ENCODE results near the gene TSPAN2.

Gene TSPAN2

DNA sequence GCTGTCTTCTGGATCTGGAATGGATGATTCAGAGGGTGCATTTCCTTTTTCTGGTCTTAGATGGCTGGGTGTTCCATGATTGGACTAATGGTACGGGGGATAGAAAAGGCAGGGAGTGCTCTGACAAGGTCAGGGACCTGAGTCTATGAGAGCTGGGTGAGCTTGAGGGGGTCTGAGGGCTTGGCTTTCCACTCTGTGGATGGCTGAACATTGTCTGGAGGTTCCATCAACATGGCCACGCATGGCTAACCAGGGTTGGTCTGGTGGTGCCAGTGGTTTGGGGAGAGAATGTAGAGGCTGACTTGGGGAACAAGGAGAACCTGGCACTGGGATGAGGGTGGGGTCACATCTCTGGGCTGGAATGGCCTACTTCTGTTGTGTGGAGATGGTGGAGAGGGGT is 41.5 kb upstream of the TSPAN2 start:
- Histone ChIP-seq H3K4me1 (ENCODE audit: control insufficient read depth, insufficient read depth, low read length, poor library complexity, severe bottlenecking) (no peaks in the 10 kb centered on the region), H3K9me3 (ENCODE audit: control insufficient read depth, low read length) (no peaks in the 10 kb centered on the region), H3K27ac (ENCODE audit: insufficient read depth, low read length, poor library complexity, severe bottlenecking) (no peak overlapping the region), H3K4me3 (ENCODE audit: insufficient read depth, low read depth, low read length, poor library complexity, severe bottlenecking) (no peak overlapping the region), H3K36me3 (ENCODE audit: control insufficient read depth, insufficient read depth, low read length) (no peaks in the 10 kb centered on the region), H3K27me3 (replicated peaks; ENCODE audit: control insufficient read depth, insufficient read depth, low read length, poor library complexity, severe bottlenecking) (no peaks in the 10 kb centered on the region)
- DNase-seq, result no peak

GRCh38 chr1:115129071-115129640 is 39.9 kb upstream of the TSPAN2 start:
- Histone ChIP-seq H3K4me1 (ENCODE audit: control insufficient read depth, insufficient read depth, low read length, poor library complexity, severe bottlenecking) (no peaks in the 10 kb centered on the region), H3K27ac (ENCODE audit: insufficient read depth, low read length, poor library complexity, severe bottlenecking) (no peak overlapping the region), H3K4me3 (ENCODE audit: insufficient read depth, low read depth, low read length, poor library complexity, severe bottlenecking) (no peak overlapping the region), H3K9me3 (ENCODE audit: control insufficient read depth, low read length) (no peaks in the 10 kb centered on the region), H3K36me3 (ENCODE audit: control insufficient read depth, insufficient read depth, low read length) (no peaks in the 10 kb centered on the region), H3K27me3 (replicated peaks; ENCODE audit: control insufficient read depth, insufficient read depth, low read length, poor library complexity, severe bottlenecking) (no peaks in the 10 kb centered on the region)
- no peak for DNase-seq

- H3K27me3 ChIP-seq (replicated peaks; ENCODE audit: control insufficient read depth, insufficient read depth, low read length, poor library complexity, severe bottlenecking), result peaks cover 3% of the 10 kb centered on the region
Measured at GRCh38 chr1:115127539-115127938, 38.2 kb upstream of the TSPAN2 start.

DNA sequence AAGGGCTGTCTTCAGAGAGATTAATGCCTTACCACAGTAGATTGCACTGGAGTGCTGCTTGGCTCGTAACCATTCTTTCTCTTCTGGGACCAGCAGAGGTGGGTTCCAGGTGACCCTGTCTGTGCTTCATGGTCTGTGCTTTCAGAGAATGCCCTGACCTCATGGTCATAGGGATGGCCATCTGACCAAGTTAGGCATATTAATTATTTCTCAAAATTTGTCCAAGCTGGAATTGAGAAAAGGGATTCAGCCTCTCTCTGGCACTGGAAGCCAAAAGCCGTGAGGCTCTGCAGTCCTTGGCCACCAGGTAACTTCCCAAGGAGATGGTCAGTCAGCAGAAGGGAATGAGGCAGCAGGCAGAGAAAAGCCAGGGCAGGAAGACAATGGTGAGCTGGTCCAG is 37.2 kb upstream of the TSPAN2 start:
- no peaks in the 10 kb centered on the region for H3K36me3 ChIP-seq (ENCODE audit: control insufficient read depth, insufficient read depth, low read length)
- no peaks in the 10 kb centered on the region for H3K4me1 ChIP-seq (ENCODE audit: control insufficient read depth, insufficient read depth, low read length, poor library complexity, severe bottlenecking)
- no peak overlapping the region for H3K4me3 ChIP-seq (ENCODE audit: insufficient read depth, low read depth, low read length, poor library complexity, severe bottlenecking)
- H3K27me3 ChIP-seq (replicated peaks; ENCODE audit: control insufficient read depth, insufficient read depth, low read length, poor library complexity, severe bottlenecking), result peaks cover 3% of the 10 kb centered on the region
- no peak overlapping the region for H3K27ac ChIP-seq (ENCODE audit: insufficient read depth, low read length, poor library complexity, severe bottlenecking)
- no peak for DNase-seq
- H3K9me3 ChIP-seq (ENCODE audit: control insufficient read depth, low read length), result no peaks in the 10 kb centered on the region

More at GRCh38 chr1:115127539-115127938, 38.2 kb upstream of the TSPAN2 start:
- Histone ChIP-seq H3K4me3 (ENCODE audit: insufficient read depth, low read depth, low read length, poor library complexity, severe bottlenecking) (no peak overlapping the region), H3K9me3 (ENCODE audit: control insufficient read depth, low read length) (no peaks in the 10 kb centered on the region), H3K36me3 (ENCODE audit: control insufficient read depth, insufficient read depth, low read length) (no peaks in the 10 kb centered on the region), H3K4me1 (ENCODE audit: control insufficient read depth, insufficient read depth, low read length, poor library complexity, severe bottlenecking) (no peaks in the 10 kb centered on the region), H3K27ac (ENCODE audit: insufficient read depth, low read length, poor library complexity, severe bottlenecking) (no peak overlapping the region)
- no peak for DNase-seq

DNA sequence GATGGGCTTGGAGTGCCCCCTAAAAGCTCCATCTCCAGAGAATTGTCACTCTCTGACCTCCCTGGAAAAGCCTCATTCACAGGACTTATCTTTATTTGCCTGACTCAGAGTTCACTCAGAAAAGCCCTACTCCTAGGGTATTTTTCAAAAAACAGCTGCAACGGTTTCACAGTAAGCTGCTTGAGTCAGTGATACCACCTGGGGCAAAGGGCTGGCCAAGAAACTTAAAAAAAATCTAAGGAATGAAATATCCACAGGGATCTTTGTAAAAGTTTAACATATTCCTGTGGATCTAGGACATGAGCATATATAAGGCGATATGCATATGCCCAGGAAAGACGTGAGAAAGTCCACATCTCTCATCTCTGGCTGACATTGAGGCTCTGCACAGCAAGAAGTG is 33.8 kb upstream of the TSPAN2 start:
- Histone ChIP-seq H3K36me3 (ENCODE audit: control insufficient read depth, insufficient read depth, low read length) (no peaks in the 10 kb centered on the region), H3K27me3 (replicated peaks; ENCODE audit: control insufficient read depth, insufficient read depth, low read length, poor library complexity, severe bottlenecking) (peaks cover 3% of the 10 kb centered on the region), H3K9me3 (ENCODE audit: control insufficient read depth, low read length) (no peaks in the 10 kb centered on the region), H3K27ac (ENCODE audit: insufficient read depth, low read length, poor library complexity, severe bottlenecking) (no peak overlapping the region), H3K4me3 (ENCODE audit: insufficient read depth, low read depth, low read length, poor library complexity, severe bottlenecking) (no peak overlapping the region), H3K4me1 (ENCODE audit: control insufficient read depth, insufficient read depth, low read length, poor library complexity, severe bottlenecking) (no peaks in the 10 kb centered on the region)
- DNase-seq, result no peak

GRCh38 chr1:115121793-115122192 is 32.5 kb upstream of the TSPAN2 start:
- no peaks in the 10 kb centered on the region for H3K36me3 ChIP-seq (ENCODE audit: control insufficient read depth, insufficient read depth, low read length)

GRCh38 chr1:115120296-115120695 is 31.0 kb upstream of the TSPAN2 start:
- Histone ChIP-seq H3K27ac (ENCODE audit: insufficient read depth, low read length, poor library complexity, severe bottlenecking) (no peak overlapping the region), H3K4me3 (ENCODE audit: insufficient read depth, low read depth, low read length, poor library complexity, severe bottlenecking) (no peak overlapping the region), H3K36me3 (ENCODE audit: control insufficient read depth, insufficient read depth, low read length) (no peaks in the 10 kb centered on the region), H3K27me3 (replicated peaks; ENCODE audit: control insufficient read depth, insufficient read depth, low read length, poor library complexity, severe bottlenecking) (peaks cover 3% of the 10 kb centered on the region), H3K9me3 (ENCODE audit: control insufficient read depth, low read length) (no peaks in the 10 kb centered on the region), H3K4me1 (ENCODE audit: control insufficient read depth, insufficient read depth, low read length, poor library complexity, severe bottlenecking) (no peaks in the 10 kb centered on the region)
- DNase-seq, result no peak

More at GRCh38 chr1:115121793-115122192, 32.5 kb upstream of the TSPAN2 start:
- Histone ChIP-seq H3K27ac (ENCODE audit: insufficient read depth, low read length, poor library complexity, severe bottlenecking) (no peak overlapping the region), H3K4me1 (ENCODE audit: control insufficient read depth, insufficient read depth, low read length, poor library complexity, severe bottlenecking) (no peaks in the 10 kb centered on the region), H3K27me3 (replicated peaks; ENCODE audit: control insufficient read depth, insufficient read depth, low read length, poor library complexity, severe bottlenecking) (peaks cover 3% of the 10 kb centered on the region), H3K9me3 (ENCODE audit: control insufficient read depth, low read length) (no peaks in the 10 kb centered on the region), H3K4me3 (ENCODE audit: insufficient read depth, low read depth, low read length, poor library complexity, severe bottlenecking) (no peak overlapping the region)
- no peak for DNase-seq

DNA sequence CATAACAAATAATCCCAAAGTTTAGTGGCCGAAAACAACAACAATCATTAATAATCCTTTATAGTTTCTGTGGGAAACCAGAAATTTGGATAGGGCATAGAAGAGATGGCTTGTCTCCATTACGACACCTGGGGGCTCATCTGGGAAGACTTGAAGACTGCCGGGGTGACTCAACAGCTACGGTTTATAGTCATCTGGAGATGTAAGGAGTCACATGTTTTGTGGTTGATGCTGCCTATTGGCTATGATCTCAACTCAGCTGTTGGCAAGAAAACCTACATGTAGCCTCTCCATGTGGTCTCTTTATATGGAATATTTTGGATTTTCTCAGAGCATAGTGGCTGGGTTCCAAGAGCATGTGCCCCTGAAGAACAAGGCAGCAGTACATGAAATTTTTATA is 29.3 kb upstream of the TSPAN2 start:
- Histone ChIP-seq H3K27ac (ENCODE audit: insufficient read depth, low read length, poor library complexity, severe bottlenecking) (no peak overlapping the region), H3K9me3 (ENCODE audit: control insufficient read depth, low read length) (no peaks in the 10 kb centered on the region), H3K4me3 (ENCODE audit: insufficient read depth, low read depth, low read length, poor library complexity, severe bottlenecking) (no peak overlapping the region)

DNA sequence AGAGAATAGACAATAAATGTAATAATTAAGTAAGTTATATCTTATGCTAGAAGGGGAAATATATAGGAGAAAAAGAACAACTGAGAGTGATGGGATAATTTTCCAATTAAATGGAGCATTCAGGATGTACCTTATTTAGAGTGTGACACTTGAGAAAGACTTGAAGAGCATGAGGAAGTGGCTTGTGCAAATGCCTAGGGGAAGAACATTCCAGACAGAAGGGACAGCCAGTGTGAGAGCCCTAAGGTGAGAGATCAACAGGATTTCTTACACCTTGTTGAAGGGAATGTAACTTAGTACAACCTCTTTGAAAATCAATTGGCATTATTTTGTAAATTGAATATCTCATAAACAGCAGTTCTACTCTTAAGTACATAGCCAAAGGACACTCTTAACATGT is 28.8 kb upstream of the TSPAN2 start:
- Histone ChIP-seq H3K4me1 (ENCODE audit: control insufficient read depth, insufficient read depth, low read length, poor library complexity, severe bottlenecking) (no peaks in the 10 kb centered on the region), H3K27ac (ENCODE audit: insufficient read depth, low read length, poor library complexity, severe bottlenecking) (no peak overlapping the region), H3K36me3 (ENCODE audit: control insufficient read depth, insufficient read depth, low read length) (no peaks in the 10 kb centered on the region), H3K4me3 (ENCODE audit: insufficient read depth, low read depth, low read length, poor library complexity, severe bottlenecking) (no peak overlapping the region), H3K27me3 (replicated peaks; ENCODE audit: control insufficient read depth, insufficient read depth, low read length, poor library complexity, severe bottlenecking) (peaks cover 2% of the 10 kb centered on the region), H3K9me3 (ENCODE audit: control insufficient read depth, low read length) (no peaks in the 10 kb centered on the region)
- DNase-seq, result no peak

More for the DNA sequence above, 29.3 kb upstream of the TSPAN2 start:
- Histone ChIP-seq H3K4me1 (ENCODE audit: control insufficient read depth, insufficient read depth, low read length, poor library complexity, severe bottlenecking) (no peaks in the 10 kb centered on the region), H3K36me3 (ENCODE audit: control insufficient read depth, insufficient read depth, low read length) (no peaks in the 10 kb centered on the region), H3K27me3 (replicated peaks; ENCODE audit: control insufficient read depth, insufficient read depth, low read length, poor library complexity, severe bottlenecking) (peaks cover 3% of the 10 kb centered on the region)
- no peak for DNase-seq

- Histone ChIP-seq H3K4me3 (ENCODE audit: insufficient read depth, low read depth, low read length, poor library complexity, severe bottlenecking) (no peak overlapping the region), H3K27me3 (replicated peaks; ENCODE audit: control insufficient read depth, insufficient read depth, low read length, poor library complexity, severe bottlenecking) (no peaks in the 10 kb centered on the region), H3K27ac (ENCODE audit: insufficient read depth, low read length, poor library complexity, severe bottlenecking) (no peak overlapping the region), H3K9me3 (ENCODE audit: control insufficient read depth, low read length) (no peaks in the 10 kb centered on the region), H3K4me1 (ENCODE audit: control insufficient read depth, insufficient read depth, low read length, poor library complexity, severe bottlenecking) (no peaks in the 10 kb centered on the region), H3K36me3 (ENCODE audit: control insufficient read depth, insufficient read depth, low read length) (no peaks in the 10 kb centered on the region)
- DNase-seq, result no peak
Measured at GRCh38 chr1:115117298-115117697, 28.0 kb upstream of the TSPAN2 start.

Measured in effector memory CD4-positive, alpha-beta T cell (primary cell).